Measurements from ENCODE around the gene RBM33. TPM values are rescaled to one million over a fixed set of nuclear protein-coding genes. Genes with fewer than 3 reads are reported as not detected.
"Not testable (repeated sequence)": the region's sequence is repeated elsewhere in the genome, so short reads cannot be mapped to it uniquely, and the experiment has no call there.

The RBM33 gene
- polyA plus RNA-seq, 12 donors: 20.3 to 57.3 (median 26.6) TPM; not detected in 1

GRCh38 chr7:155688237-155688636 lies 43.8 kb downstream of the RBM33 start:
- not testable (repeated sequence) for DNase-seq

- not testable (repeated sequence) for DNase-seq
Measured at GRCh38 chr7:155690655-155691054, 46.2 kb downstream of the RBM33 start.

GRCh38 chr7:155692317-155692716 lies 47.9 kb downstream of the RBM33 start:
- DNase-seq: no peak

- DNase-seq: no peak
Measured at GRCh38 chr7:155693826-155694225, 49.4 kb downstream of the RBM33 start.

- DNase-seq: no peak
Measured at GRCh38 chr7:155694851-155695250, 50.4 kb downstream of the RBM33 start.

- DNase-seq: no peak
Measured at GRCh38 chr7:155696747-155697146, 52.3 kb downstream of the RBM33 start.

- DNase-seq: no peak
Measured at GRCh38 chr7:155698633-155699032, 54.2 kb downstream of the RBM33 start.

- DNase-seq: no peak
Measured at GRCh38 chr7:155699180-155699579, 54.7 kb downstream of the RBM33 start.

- DNase-seq: no peak
Measured at GRCh38 chr7:155700847-155701246, 56.4 kb downstream of the RBM33 start.

- DNase-seq: no peak
Measured at GRCh38 chr7:155701972-155702544, 57.6 kb downstream of the RBM33 start.

- DNase-seq: no peak
Measured at GRCh38 chr7:155702616-155703015, 58.2 kb downstream of the RBM33 start.

- no peak for DNase-seq
Measured at GRCh38 chr7:155705623-155706360, 61.3 kb downstream of the RBM33 start.

GRCh38 chr7:155706376-155706775 lies 61.9 kb downstream of the RBM33 start:
- DNase-seq: no peak

GRCh38 chr7:155709453-155709852 lies 65.0 kb downstream of the RBM33 start:
- DNase-seq: no peak

GRCh38 chr7:155710031-155710430 lies 65.6 kb downstream of the RBM33 start:
- DNase-seq: no peak

GRCh38 chr7:155710530-155710929 lies 66.1 kb downstream of the RBM33 start:
- no peak for DNase-seq

- no peak for DNase-seq
Measured at GRCh38 chr7:155711081-155711480, 66.6 kb downstream of the RBM33 start.

GRCh38 chr7:155713384-155713783 lies 68.9 kb downstream of the RBM33 start:
- DNase-seq: no peak

GRCh38 chr7:155714702-155715101 lies 70.2 kb downstream of the RBM33 start:
- DNase-seq: no peak

- DNase-seq: no peak
Measured at GRCh38 chr7:155715111-155715805, 70.8 kb downstream of the RBM33 start.

- DNase-seq: no peak
Measured at GRCh38 chr7:155717010-155717744, 72.7 kb downstream of the RBM33 start.

- no peak for DNase-seq
Measured at GRCh38 chr7:155721056-155721455, 76.6 kb downstream of the RBM33 start.
